AG09319 (cell line): ENCODE measurements around the gene AHNAK.
A peak's percentile ranks its signal among the peaks of the same experiment; 100 is the strongest.
"Not testable (repeated sequence)": the region's sequence is repeated elsewhere in the genome, so short reads cannot be mapped to it uniquely, and the experiment has no call there.

Experiments
- DNase-seq: peaks from one replicate; pipeline ENCODE4 v3.0.0-alpha.2; 2010; ENCODE audit warnings: low read depth; ENCODE audit errors: extremely low read depth
- TF ChIP-seq, protein P1 (sequence below): IDR thresholded peaks from 2 replicates; pipeline ENCODE4 v1.5.1; 2011; ENCODE audit warnings: low read depth, mild to moderate bottlenecking, inconsistent platforms, low read length, moderate library complexity

The AHNAK gene

GRCh38 chr11:62552485-62553079 is 6.0 kb upstream of the AHNAK start:
- no peak for DNase-seq
- TF ChIP-seq, protein P1, sequence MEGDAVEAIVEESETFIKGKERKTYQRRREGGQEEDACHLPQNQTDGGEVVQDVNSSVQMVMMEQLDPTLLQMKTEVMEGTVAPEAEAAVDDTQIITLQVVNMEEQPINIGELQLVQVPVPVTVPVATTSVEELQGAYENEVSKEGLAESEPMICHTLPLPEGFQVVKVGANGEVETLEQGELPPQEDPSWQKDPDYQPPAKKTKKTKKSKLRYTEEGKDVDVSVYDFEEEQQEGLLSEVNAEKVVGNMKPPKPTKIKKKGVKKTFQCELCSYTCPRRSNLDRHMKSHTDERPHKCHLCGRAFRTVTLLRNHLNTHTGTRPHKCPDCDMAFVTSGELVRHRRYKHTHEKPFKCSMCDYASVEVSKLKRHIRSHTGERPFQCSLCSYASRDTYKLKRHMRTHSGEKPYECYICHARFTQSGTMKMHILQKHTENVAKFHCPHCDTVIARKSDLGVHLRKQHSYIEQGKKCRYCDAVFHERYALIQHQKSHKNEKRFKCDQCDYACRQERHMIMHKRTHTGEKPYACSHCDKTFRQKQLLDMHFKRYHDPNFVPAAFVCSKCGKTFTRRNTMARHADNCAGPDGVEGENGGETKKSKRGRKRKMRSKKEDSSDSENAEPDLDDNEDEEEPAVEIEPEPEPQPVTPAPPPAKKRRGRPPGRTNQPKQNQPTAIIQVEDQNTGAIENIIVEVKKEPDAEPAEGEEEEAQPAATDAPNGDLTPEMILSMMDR, result no peak

DNA sequence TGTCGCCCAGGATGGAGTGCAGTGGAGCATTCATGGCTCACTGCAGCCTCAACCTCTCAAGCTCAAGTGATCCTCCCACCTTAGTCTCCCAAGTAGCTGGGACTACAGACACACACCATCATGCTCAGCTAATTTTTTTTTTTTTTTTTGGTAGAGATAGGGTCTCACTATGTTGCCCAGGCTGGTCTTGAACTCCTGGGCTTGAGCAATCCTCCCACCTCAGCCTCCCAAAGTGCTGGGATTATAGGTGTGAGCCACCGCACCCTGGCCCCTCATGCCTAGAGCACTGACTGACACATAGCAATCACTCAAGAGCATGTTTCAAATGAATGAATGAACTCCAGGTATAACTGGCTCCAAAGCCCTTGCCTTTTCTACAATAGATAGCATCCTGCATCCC is 3.9 kb upstream of the AHNAK start:
- not testable (repeated sequence) for DNase-seq

GRCh38 chr11:62548545-62549335 is 2.1 kb upstream of the AHNAK start:
- TF ChIP-seq, protein P1, result no peak
- DNase-seq, result no peak

- TF ChIP-seq, protein P1, result no peak
- DNase-seq, result no peak
Observed at GRCh38 chr11:62547691-62548281, 1.2 kb upstream of the AHNAK start.

DNA sequence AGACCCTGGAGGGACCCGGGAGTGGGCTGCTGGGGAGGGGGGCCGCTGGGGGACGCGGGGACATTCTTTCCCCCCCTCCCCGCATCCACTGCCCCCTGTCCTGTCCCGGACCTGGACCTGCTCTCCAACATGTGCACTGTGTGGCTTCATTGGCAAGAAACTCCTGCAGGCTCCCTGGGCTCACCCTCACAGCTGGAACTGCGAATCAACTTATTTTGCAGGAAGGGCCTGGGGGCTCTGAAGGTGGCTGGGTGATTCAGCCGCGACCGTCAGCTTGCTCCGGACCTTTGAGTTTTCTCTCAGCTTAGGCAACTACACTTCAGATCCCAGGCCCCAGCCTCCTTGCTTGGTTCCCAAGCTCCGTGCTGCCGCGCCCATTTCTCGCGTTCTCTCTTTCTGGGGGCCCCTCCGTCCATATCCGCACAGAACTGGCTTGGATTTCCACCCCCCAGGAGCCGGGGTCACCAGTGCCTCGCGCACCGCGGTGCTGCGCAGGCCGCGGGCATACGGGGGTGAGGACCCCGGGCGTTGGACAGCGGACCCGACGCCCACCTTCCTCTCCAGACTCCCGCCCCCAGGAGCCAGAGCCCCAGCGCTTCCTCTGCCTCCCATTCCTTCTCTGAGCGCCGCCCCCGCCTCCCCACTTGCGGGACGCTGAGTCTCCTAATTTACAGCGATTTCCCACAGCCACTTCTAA is 471 bp upstream of the AHNAK start:
- DNase-seq, result no peak
- TF ChIP-seq, protein P1, result no peak

DNA sequence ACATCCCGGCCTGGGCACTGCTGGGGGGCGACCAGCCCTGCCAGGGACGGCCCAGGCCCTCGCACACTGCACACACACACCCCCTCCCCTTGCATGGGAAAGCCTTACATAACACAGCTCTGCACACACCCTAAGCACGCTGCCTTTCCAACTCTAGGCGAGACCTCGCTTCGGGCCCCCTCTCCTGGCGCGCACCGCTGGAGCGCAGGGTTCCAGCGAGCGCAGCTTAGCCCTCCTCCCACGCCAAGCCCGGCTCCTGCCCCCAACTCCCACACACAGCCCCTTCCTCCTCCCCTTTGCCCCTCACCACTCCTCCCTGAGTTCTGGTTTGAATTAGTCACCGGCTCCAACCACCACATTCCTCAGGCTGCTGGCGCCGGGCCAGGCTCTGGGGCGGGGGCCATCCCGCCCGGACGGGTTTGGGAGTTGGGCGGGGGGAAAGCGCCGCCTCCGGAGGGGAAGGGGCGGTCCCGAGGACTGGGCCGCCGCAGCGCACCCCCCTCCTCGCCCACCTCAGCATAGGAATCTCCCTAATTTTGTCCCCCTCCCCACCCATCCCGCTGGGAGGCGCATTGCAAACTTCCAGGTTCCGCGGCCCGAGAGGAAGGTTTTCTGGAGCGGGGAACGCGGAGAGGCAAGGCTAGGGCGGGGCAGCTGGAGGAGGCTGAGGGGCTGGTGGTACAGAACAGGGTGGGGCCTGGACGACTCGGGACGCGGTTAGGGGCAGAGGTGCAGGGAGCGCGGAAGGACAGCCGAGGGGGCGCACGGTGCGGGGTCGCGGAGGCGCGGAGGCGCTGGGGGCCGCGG is 966 bp downstream of the AHNAK start:
- peak; percentile 86 for DNase-seq
- TF ChIP-seq, protein P1, result no peak; the same call in 1 of the 2 replicates
